Stimulated activated effector memory CD8-positive, alpha-beta T cell treated with anti-CD3 and anti-CD28 coated beads, Interleukin-12 subunit alpha, Interleukin-12 subunit beta, amount 100 ng/mL, for 72 hours (primary cell): ENCODE results near the gene AMY1C.
"Not testable (repeated sequence)": the region's sequence is repeated elsewhere in the genome, so short reads cannot be mapped to it uniquely, and the experiment has no call there.

ENCODE experiments used
- ATAC-seq: fragments of 150-1000 bp; cut with Tn5 transposase; 2 replicates; pipeline ENCODE4 v1.10.0; 2021
- DNase-seq, 2 donors: peaks; one replicate each; pipeline ENCODE4 v3.0.0; 2021 to 2022; ENCODE audit warnings: low spot score in 2 of 2
- H3K27ac Mint-ChIP-seq: one replicate; pipeline ENCODE4 v1.8.0; 2022; ENCODE audit warnings: mild to moderate bottlenecking, mixed read lengths
- H3K36me3 Mint-ChIP-seq: one replicate; pipeline ENCODE4 v1.8.0; 2022; ENCODE audit warnings: mild to moderate bottlenecking, mixed read lengths
- H3K4me1 Mint-ChIP-seq: one replicate; pipeline ENCODE4 v1.8.0; 2022; ENCODE audit warnings: mixed read lengths
- H3K4me3 Mint-ChIP-seq: one replicate; pipeline ENCODE4 v1.8.0; 2022; ENCODE audit warnings: mild to moderate bottlenecking, mixed read lengths
- H3K9me3 Mint-ChIP-seq: one replicate; pipeline ENCODE4 v1.8.0; 2022; ENCODE audit warnings: mixed read lengths

AMY1C gene

GRCh38 chr1:103749598-103749997 is at the start of gene AMY1C:
Gene AMY1C, plus strand, starts transcription at chr1:103749898. Its CDS starts 572 bp downstream, at chr1:103750470.
- not testable (repeated sequence) for ATAC-seq, H3K27ac Mint-ChIP-seq, DNase-seq, H3K4me3 Mint-ChIP-seq, H3K9me3 Mint-ChIP-seq, H3K4me1 Mint-ChIP-seq, H3K36me3 Mint-ChIP-seq

- H3K36me3 Mint-ChIP-seq, H3K9me3 Mint-ChIP-seq, H3K4me3 Mint-ChIP-seq, ATAC-seq, H3K27ac Mint-ChIP-seq, H3K4me1 Mint-ChIP-seq, DNase-seq: not testable (repeated sequence)
Observed at GRCh38 chr1:103700669-103701068, 49.0 kb upstream of the AMY1C start.

- not testable (repeated sequence) for ATAC-seq, H3K36me3 Mint-ChIP-seq, H3K4me1 Mint-ChIP-seq, H3K9me3 Mint-ChIP-seq, H3K4me3 Mint-ChIP-seq, DNase-seq, H3K27ac Mint-ChIP-seq
Observed at GRCh38 chr1:103701256-103701655, 48.4 kb upstream of the AMY1C start.

- H3K4me3 Mint-ChIP-seq, ATAC-seq, DNase-seq, H3K9me3 Mint-ChIP-seq, H3K4me1 Mint-ChIP-seq, H3K27ac Mint-ChIP-seq, H3K36me3 Mint-ChIP-seq: not testable (repeated sequence)
Observed at GRCh38 chr1:103707670-103708069, 42.0 kb upstream of the AMY1C start.

- H3K4me1 Mint-ChIP-seq, H3K36me3 Mint-ChIP-seq, DNase-seq, H3K9me3 Mint-ChIP-seq, H3K27ac Mint-ChIP-seq, ATAC-seq, H3K4me3 Mint-ChIP-seq: not testable (repeated sequence)
Observed at GRCh38 chr1:103710381-103710780, 39.3 kb upstream of the AMY1C start.

GRCh38 chr1:103717404-103717803 is 32.3 kb upstream of the AMY1C start:
- not testable (repeated sequence) for H3K4me1 Mint-ChIP-seq, H3K9me3 Mint-ChIP-seq, H3K36me3 Mint-ChIP-seq, H3K4me3 Mint-ChIP-seq, H3K27ac Mint-ChIP-seq, ATAC-seq
- DNase-seq, result peak in 1 of 2 donors; percentile 0

- H3K4me3 Mint-ChIP-seq, DNase-seq, H3K36me3 Mint-ChIP-seq, H3K4me1 Mint-ChIP-seq, H3K9me3 Mint-ChIP-seq, H3K27ac Mint-ChIP-seq, ATAC-seq: not testable (repeated sequence)
Observed at GRCh38 chr1:103721473-103721872, 28.2 kb upstream of the AMY1C start.

GRCh38 chr1:103735334-103735733 is 14.4 kb upstream of the AMY1C start:
- not testable (repeated sequence) for ATAC-seq, H3K27ac Mint-ChIP-seq

GRCh38 chr1:103738031-103738430 is 11.7 kb upstream of the AMY1C start:
- ATAC-seq, H3K4me1 Mint-ChIP-seq, H3K27ac Mint-ChIP-seq, H3K9me3 Mint-ChIP-seq, DNase-seq, H3K4me3 Mint-ChIP-seq, H3K36me3 Mint-ChIP-seq: not testable (repeated sequence)

More at GRCh38 chr1:103735334-103735733, 14.4 kb upstream of the AMY1C start:
- H3K9me3 Mint-ChIP-seq, H3K4me3 Mint-ChIP-seq, DNase-seq, H3K36me3 Mint-ChIP-seq, H3K4me1 Mint-ChIP-seq: not testable (repeated sequence)

- H3K9me3 Mint-ChIP-seq, H3K4me3 Mint-ChIP-seq, ATAC-seq, H3K27ac Mint-ChIP-seq, H3K36me3 Mint-ChIP-seq, DNase-seq, H3K4me1 Mint-ChIP-seq: not testable (repeated sequence)
Observed at GRCh38 chr1:103744449-103744848, 5.2 kb upstream of the AMY1C start.

- ATAC-seq, H3K4me3 Mint-ChIP-seq, DNase-seq, H3K27ac Mint-ChIP-seq, H3K9me3 Mint-ChIP-seq, H3K36me3 Mint-ChIP-seq, H3K4me1 Mint-ChIP-seq: not testable (repeated sequence)
Observed at GRCh38 chr1:103745040-103745439, 4.7 kb upstream of the AMY1C start.

- not testable (repeated sequence) for H3K4me1 Mint-ChIP-seq, H3K4me3 Mint-ChIP-seq, H3K27ac Mint-ChIP-seq, H3K36me3 Mint-ChIP-seq, H3K9me3 Mint-ChIP-seq, DNase-seq, ATAC-seq
Observed at GRCh38 chr1:103748273-103748672, 1.4 kb upstream of the AMY1C start.

GRCh38 chr1:103761896-103762295 is 12.2 kb downstream of the AMY1C start:
- ATAC-seq (no peak), DNase-seq (no peak)
- Mint-ChIP-seq H3K36me3 (no peaks in the 10 kb centered on the region), H3K9me3 (peaks cover 10% of the 10 kb centered on the region), H3K4me1 (no peaks in the 10 kb centered on the region), H3K4me3 (no peak overlapping the region), H3K27ac (no peak overlapping the region)

- Mint-ChIP-seq H3K4me3 (no peak overlapping the region), H3K36me3 (no peaks in the 10 kb centered on the region), H3K27ac (no peak overlapping the region), H3K9me3 (peaks cover 17% of the 10 kb centered on the region), H3K4me1 (no peaks in the 10 kb centered on the region)
- ATAC-seq (no peak), DNase-seq (no peak)
Observed at GRCh38 chr1:103779932-103780331, 30.2 kb downstream of the AMY1C start.

- peaks cover 14% of the 10 kb centered on the region for H3K9me3 Mint-ChIP-seq
- ATAC-seq (no peak), DNase-seq (no peak)
- no peaks in the 10 kb centered on the region for H3K4me1 Mint-ChIP-seq
- H3K4me3 Mint-ChIP-seq, result no peak overlapping the region
- no peaks in the 10 kb centered on the region for H3K36me3 Mint-ChIP-seq
- H3K27ac Mint-ChIP-seq, result no peak overlapping the region
Observed at GRCh38 chr1:103783944-103784377, 34.3 kb downstream of the AMY1C start.

- Mint-ChIP-seq H3K4me1 (no peaks in the 10 kb centered on the region), H3K4me3 (no peak overlapping the region), H3K9me3 (peaks cover 14% of the 10 kb centered on the region), H3K27ac (no peak overlapping the region), H3K36me3 (no peaks in the 10 kb centered on the region)
- DNase-seq, result no peak
- ATAC-seq, result no peak
Observed at GRCh38 chr1:103788377-103788776, 38.7 kb downstream of the AMY1C start.

- Mint-ChIP-seq H3K4me3 (no peak overlapping the region), H3K9me3 (peaks cover 13% of the 10 kb centered on the region), H3K4me1 (no peaks in the 10 kb centered on the region), H3K36me3 (no peaks in the 10 kb centered on the region), H3K27ac (no peak overlapping the region)
- no peak for ATAC-seq
- DNase-seq, result no peak
Observed at GRCh38 chr1:103790172-103790571, 40.5 kb downstream of the AMY1C start.
